Measurements from ENCODE around the gene SPOUT1.
"Not testable (repeated sequence)": the region's sequence is repeated elsewhere in the genome, so short reads cannot be mapped to it uniquely, and the experiment has no call there.

Gene SPOUT1

GRCh38 chr9:128782669-128783068 is 46.9 kb downstream of the SPOUT1 start:
- TF ChIP-seq POLR2A (IDR thresholded peaks at IDR 0.05; ENCODE audit: extremely low read depth, insufficient read length) (no peak), MAX (IDR thresholded peaks at IDR 0.05; ENCODE audit: low read depth, low read length) (no peak), MYC (IDR thresholded peaks at IDR 0.05; ENCODE audit: low read depth, low read length) (no peak), CTCF (IDR thresholded peaks at IDR 0.05; ENCODE audit: low read depth, low read length) (no peak)
- DNase-seq (ENCODE audit: low read depth) = no peak
- no peak overlapping the region for H3K4me3 ChIP-seq (ENCODE audit: low read depth, low read length)

GRCh38 chr9:128781187-128782070 is 48.2 kb downstream of the SPOUT1 start:
- TF ChIP-seq MYC (IDR thresholded peaks at IDR 0.05; ENCODE audit: low read depth, low read length) = no peak
- no peak for TF ChIP-seq CTCF (IDR thresholded peaks at IDR 0.05; ENCODE audit: low read depth, low read length)
- TF ChIP-seq MAX (IDR thresholded peaks at IDR 0.05; ENCODE audit: low read depth, low read length) = no peak
- TF ChIP-seq POLR2A (IDR thresholded peaks at IDR 0.05; ENCODE audit: extremely low read depth, insufficient read length) = no peak
- no peak overlapping the region for H3K4me3 ChIP-seq (ENCODE audit: low read depth, low read length)
- no peak for DNase-seq (ENCODE audit: low read depth)

GRCh38 chr9:128780093-128780492 is 49.5 kb downstream of the SPOUT1 start:
- H3K4me3 ChIP-seq (ENCODE audit: low read depth, low read length); DNase-seq (ENCODE audit: low read depth): not testable (repeated sequence)

GRCh38 chr9:128774804-128775203 is 54.8 kb downstream of the SPOUT1 start:
- H3K4me3 ChIP-seq (ENCODE audit: low read depth, low read length) = no peak overlapping the region
- TF ChIP-seq MYC (IDR thresholded peaks at IDR 0.05; ENCODE audit: low read depth, low read length) (no peak), CTCF (IDR thresholded peaks at IDR 0.05; ENCODE audit: low read depth, low read length) (no peak), MAX (IDR thresholded peaks at IDR 0.05; ENCODE audit: low read depth, low read length) (no peak), POLR2A (IDR thresholded peaks at IDR 0.05; ENCODE audit: extremely low read depth, insufficient read length) (no peak)
- no peak for DNase-seq (ENCODE audit: low read depth)

- DNase-seq (ENCODE audit: low read depth) = no peak
- no peak overlapping the region for H3K4me3 ChIP-seq (ENCODE audit: low read depth, low read length)
- TF ChIP-seq POLR2A (IDR thresholded peaks at IDR 0.05; ENCODE audit: extremely low read depth, insufficient read length) (no peak), MYC (IDR thresholded peaks at IDR 0.05; ENCODE audit: low read depth, low read length) (no peak), MAX (IDR thresholded peaks at IDR 0.05; ENCODE audit: low read depth, low read length) (no peak), CTCF (IDR thresholded peaks at IDR 0.05; ENCODE audit: low read depth, low read length) (no peak)
Measured at GRCh38 chr9:128773049-128773448, 56.5 kb downstream of the SPOUT1 start.

GRCh38 chr9:128771745-128772519 is 57.7 kb downstream of the SPOUT1 start, which contains the start of gene ZER1:
Gene ZER1, minus strand, starts transcription at chr9:128771927. Its CDS starts 16,362 bp downstream, at chr9:128755565.
- TF ChIP-seq MYC (IDR thresholded peaks at IDR 0.05; ENCODE audit: low read depth, low read length) = no peak
- peak; percentile 21; the same call in 1 of the 2 replicates for TF ChIP-seq MAX (IDR thresholded peaks at IDR 0.05; ENCODE audit: low read depth, low read length)
- TF ChIP-seq POLR2A (IDR thresholded peaks at IDR 0.05; ENCODE audit: extremely low read depth, insufficient read length) = peak; percentile 42
- TF ChIP-seq CTCF (IDR thresholded peaks at IDR 0.05; ENCODE audit: low read depth, low read length) = no peak
- peak; percentile 91 for DNase-seq (ENCODE audit: low read depth)
- H3K4me3 ChIP-seq (ENCODE audit: low read depth, low read length) = peak within 1 kb of the TSS; percentile 84

Measured in NB4 (cell line).